Fibroblast of villous mesenchyme (primary cell): ENCODE measurements around the gene PPIL1. TPM values are rescaled to one million over a fixed set of nuclear protein-coding genes. Genes with fewer than 3 reads are reported as not detected.
A peak's percentile ranks its signal among the peaks of the same experiment; 100 is the strongest.

Source experiments
- DNase-seq: peaks from one replicate; pipeline ENCODE4 v3.0.0-alpha.2; 2010; ENCODE audit warnings: low read depth
- H3K4me3 ChIP-seq: 2 replicates; pipeline ENCODE4 v1.5.1; 2011; ENCODE audit warnings: low read depth, mild to moderate bottlenecking, low read length
- total RNA-seq: library from RNA; depleted of rRNA; stranded (reverse); fragments of >200 nt; gene quantifications from 2 replicates; pipeline ENCODE4 v1.2.3, GENCODE V29; 2012
- TF ChIP-seq, protein P1 (sequence below): IDR thresholded peaks from 2 replicates; pipeline ENCODE4 v1.5.1; 2012; ENCODE audit warnings: low read depth, mild to moderate bottlenecking, low read length; ENCODE audit not compliant: insufficient read depth

Gene PPIL1
- total RNA-seq, 1 donor: 55.3 TPM

DNA sequence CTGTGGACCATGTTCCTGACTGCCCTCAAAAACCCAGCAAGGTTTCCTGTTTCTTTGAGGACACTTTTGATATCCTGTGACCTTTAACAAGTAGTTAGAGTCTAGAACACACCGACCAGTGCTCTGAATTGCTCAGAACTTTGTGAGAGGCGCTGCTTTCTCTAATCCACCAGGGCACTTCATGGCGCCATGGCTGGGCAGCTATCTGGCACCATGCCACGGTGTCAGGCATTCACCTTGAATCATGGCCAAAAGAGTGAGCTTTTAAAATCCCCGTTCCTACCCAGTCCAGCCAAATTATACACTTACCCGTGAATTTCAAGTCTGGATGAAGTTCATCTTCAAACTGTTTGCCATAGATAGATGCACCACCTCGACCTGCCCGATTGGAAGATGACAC, 18.3 kb downstream of the PPIL1 start:
- no peak for DNase-seq
- TF ChIP-seq, protein P1, sequence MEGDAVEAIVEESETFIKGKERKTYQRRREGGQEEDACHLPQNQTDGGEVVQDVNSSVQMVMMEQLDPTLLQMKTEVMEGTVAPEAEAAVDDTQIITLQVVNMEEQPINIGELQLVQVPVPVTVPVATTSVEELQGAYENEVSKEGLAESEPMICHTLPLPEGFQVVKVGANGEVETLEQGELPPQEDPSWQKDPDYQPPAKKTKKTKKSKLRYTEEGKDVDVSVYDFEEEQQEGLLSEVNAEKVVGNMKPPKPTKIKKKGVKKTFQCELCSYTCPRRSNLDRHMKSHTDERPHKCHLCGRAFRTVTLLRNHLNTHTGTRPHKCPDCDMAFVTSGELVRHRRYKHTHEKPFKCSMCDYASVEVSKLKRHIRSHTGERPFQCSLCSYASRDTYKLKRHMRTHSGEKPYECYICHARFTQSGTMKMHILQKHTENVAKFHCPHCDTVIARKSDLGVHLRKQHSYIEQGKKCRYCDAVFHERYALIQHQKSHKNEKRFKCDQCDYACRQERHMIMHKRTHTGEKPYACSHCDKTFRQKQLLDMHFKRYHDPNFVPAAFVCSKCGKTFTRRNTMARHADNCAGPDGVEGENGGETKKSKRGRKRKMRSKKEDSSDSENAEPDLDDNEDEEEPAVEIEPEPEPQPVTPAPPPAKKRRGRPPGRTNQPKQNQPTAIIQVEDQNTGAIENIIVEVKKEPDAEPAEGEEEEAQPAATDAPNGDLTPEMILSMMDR: no peak
- no peak overlapping the region for H3K4me3 ChIP-seq

GRCh38 chr6:36855750-36856149, 18.9 kb downstream of the PPIL1 start:
- no peak for DNase-seq
- H3K4me3 ChIP-seq: no peak overlapping the region
- TF ChIP-seq, protein P1: no peak

GRCh38 chr6:36853325-36853724, 21.3 kb downstream of the PPIL1 start:
- DNase-seq: peak; percentile 96
- TF ChIP-seq, protein P1: no peak
- H3K4me3 ChIP-seq: no peak overlapping the region

- H3K4me3 ChIP-seq: no peak overlapping the region
- TF ChIP-seq, protein P1: no peak
- peak; percentile 68 for DNase-seq
Measured at GRCh38 chr6:36852481-36853147, 22.0 kb downstream of the PPIL1 start.

- DNase-seq: peak; percentile 63
- H3K4me3 ChIP-seq: no peak overlapping the region
- TF ChIP-seq, protein P1: no peak
Measured at GRCh38 chr6:36851626-36852025, 23.0 kb downstream of the PPIL1 start.

DNA sequence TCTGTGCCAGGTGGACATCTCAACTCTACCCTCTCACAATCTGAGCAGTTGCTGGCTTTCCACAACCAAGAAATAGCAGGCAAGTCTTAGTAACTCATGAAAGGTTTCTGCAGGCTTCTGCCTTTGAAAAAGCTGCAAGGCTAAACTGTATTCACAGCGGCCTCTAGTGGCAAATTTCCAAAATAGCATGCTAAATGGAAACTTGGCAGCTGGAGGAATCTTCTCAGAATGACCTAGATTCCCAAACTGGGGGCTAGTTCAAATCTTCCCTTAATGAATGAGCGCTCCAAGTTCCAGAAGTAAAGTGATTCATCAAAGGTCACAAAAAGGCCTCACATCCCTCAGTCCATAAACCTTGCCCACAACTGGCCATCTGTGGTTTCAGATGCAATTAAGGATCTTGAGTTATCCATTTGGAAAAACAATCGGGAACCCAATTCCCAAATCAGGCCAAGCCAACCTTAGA, 23.4 kb downstream of the PPIL1 start:
- no peak overlapping the region for H3K4me3 ChIP-seq
- DNase-seq: peak; percentile 86
- TF ChIP-seq, protein P1: peak; percentile 82

- TF ChIP-seq, protein P1: no peak
- no peak overlapping the region for H3K4me3 ChIP-seq
- DNase-seq: no peak
Measured at GRCh38 chr6:36850021-36850420, 24.6 kb downstream of the PPIL1 start.
